ENCODE data around the gene DBF4B.
A peak's percentile ranks its signal among the peaks of the same experiment; 100 is the strongest.

The DBF4B gene

GRCh38 chr17:44708401-44709263, at the start of gene DBF4B:
DBF4B (plus strand) TSS chr17:44708665; CDS start chr17:44708821, 156 bp downstream.
- DNase-seq (ENCODE audit: extremely low spot score): peak; percentile 84
- CTCF ChIA-PET: no interaction called here
- TF ChIP-seq CTBP1 (IDR thresholded peaks at IDR 0.05; ENCODE audit: borderline replicate concordance): no peak
- TF ChIP-seq BHLHE40 (IDR thresholded peaks at IDR 0.05; ENCODE audit: borderline replicate concordance): no peak
- no peak for TF ChIP-seq LEF1 (IDR thresholded peaks at IDR 0.05; ENCODE audit: borderline replicate concordance)
- no peak for TF ChIP-seq SP1 (IDR thresholded peaks at IDR 0.05)
- no peak for TF ChIP-seq HDGF (IDR thresholded peaks at IDR 0.05; ENCODE audit: borderline replicate concordance)
- no peak for TF ChIP-seq NFRKB (IDR thresholded peaks at IDR 0.05)
- no peak for TF ChIP-seq SUZ12 (IDR thresholded peaks at IDR 0.05)
- no peak for TF ChIP-seq FOXM1 (IDR thresholded peaks at IDR 0.05; ENCODE audit: borderline replicate concordance)
- no peak for TF ChIP-seq ZNF384 (IDR thresholded peaks at IDR 0.05)
- no peak; the same call in 1 of the 2 replicates for TF ChIP-seq L3MBTL2 (conservative IDR thresholded peaks at IDR 0.05)
- no peak for TF ChIP-seq FOXA1 (IDR thresholded peaks at IDR 0.05)
- 0 out of 2 replicates have a peak, but pooled peaks have one; percentile 2 for TF ChIP-seq PKNOX1 (IDR thresholded peaks at IDR 0.05)
- TF ChIP-seq TARDBP (IDR thresholded peaks at IDR 0.05): no peak; the same call in 1 of the 2 replicates
- TF ChIP-seq ELF4 (IDR thresholded peaks at IDR 0.05): peak; percentile 39; the same call in 1 of the 2 replicates
- POLR2A ChIA-PET: interaction anchor here (0.6 to 4.6 kb wide), 14 partner anchors 9 to 487 kb away, joined by 3 to 59 read pairs (median 3); partner anchors contain the start of genes ADAM11, CCDC43 and FZD2

- POLR2A ChIA-PET: interaction anchor here (1.4 kb wide), 1 partner anchor 28 kb away, joined by 3 read pairs; no protein-coding TSS in a partner anchor
- DNase-seq (ENCODE audit: extremely low spot score): no peak
- TF ChIP-seq FOXK2 (IDR thresholded peaks at IDR 0.05) (no peak), HDGF (IDR thresholded peaks at IDR 0.05; ENCODE audit: borderline replicate concordance) (no peak), LEF1 (IDR thresholded peaks at IDR 0.05; ENCODE audit: borderline replicate concordance) (no peak), SP1 (IDR thresholded peaks at IDR 0.05) (no peak), BHLHE40 (IDR thresholded peaks at IDR 0.05; ENCODE audit: borderline replicate concordance) (no peak), ARNT (IDR thresholded peaks at IDR 0.05) (no peak), PKNOX1 (IDR thresholded peaks at IDR 0.05) (no peak), CTBP1 (IDR thresholded peaks at IDR 0.05; ENCODE audit: borderline replicate concordance) (no peak), NFRKB (IDR thresholded peaks at IDR 0.05) (no peak), FOXA1 (IDR thresholded peaks at IDR 0.05) (no peak), SUZ12 (IDR thresholded peaks at IDR 0.05) (no peak), L3MBTL2 (conservative IDR thresholded peaks at IDR 0.05) (no peak), TARDBP (IDR thresholded peaks at IDR 0.05) (no peak), FOXM1 (IDR thresholded peaks at IDR 0.05; ENCODE audit: borderline replicate concordance) (no peak), ZNF384 (IDR thresholded peaks at IDR 0.05) (no peak), ELF4 (IDR thresholded peaks at IDR 0.05) (no peak)
- CTCF ChIA-PET: no interaction called here
Measured at GRCh38 chr17:44661835-44662234, 46.6 kb upstream of the DBF4B start.

GRCh38 chr17:44663095-44663494, 45.4 kb upstream of the DBF4B start:
- TF ChIP-seq LEF1 (IDR thresholded peaks at IDR 0.05; ENCODE audit: borderline replicate concordance) (no peak), ELF4 (IDR thresholded peaks at IDR 0.05) (no peak), HDGF (IDR thresholded peaks at IDR 0.05; ENCODE audit: borderline replicate concordance) (no peak), L3MBTL2 (conservative IDR thresholded peaks at IDR 0.05) (no peak), FOXA1 (IDR thresholded peaks at IDR 0.05) (no peak), BHLHE40 (IDR thresholded peaks at IDR 0.05; ENCODE audit: borderline replicate concordance) (no peak), PKNOX1 (IDR thresholded peaks at IDR 0.05) (no peak), SUZ12 (IDR thresholded peaks at IDR 0.05) (no peak), SP1 (IDR thresholded peaks at IDR 0.05) (no peak), FOXK2 (IDR thresholded peaks at IDR 0.05) (no peak), ARNT (IDR thresholded peaks at IDR 0.05) (no peak), ZNF384 (IDR thresholded peaks at IDR 0.05) (no peak), FOXM1 (IDR thresholded peaks at IDR 0.05; ENCODE audit: borderline replicate concordance) (no peak), TARDBP (IDR thresholded peaks at IDR 0.05) (no peak), NFRKB (IDR thresholded peaks at IDR 0.05) (no peak), CTBP1 (IDR thresholded peaks at IDR 0.05; ENCODE audit: borderline replicate concordance) (no peak)
- DNase-seq (ENCODE audit: extremely low spot score): no peak
- CTCF ChIA-PET: no interaction called here
- POLR2A ChIA-PET: no interaction called here

- TF ChIP-seq SP1 (IDR thresholded peaks at IDR 0.05) (no peak), BHLHE40 (IDR thresholded peaks at IDR 0.05; ENCODE audit: borderline replicate concordance) (no peak), PKNOX1 (IDR thresholded peaks at IDR 0.05) (peak; percentile 15; the same call in 1 of the 2 replicates)
- CTCF ChIA-PET: no interaction called here
- POLR2A ChIA-PET: no interaction called here
- no peak for DNase-seq (ENCODE audit: extremely low spot score)
Measured at GRCh38 chr17:44664867-44665266, 43.6 kb upstream of the DBF4B start.

- CTCF ChIA-PET: interaction anchor here (0.6 to 1.5 kb wide), 2 partner anchors 10 to 40 kb away, joined by 4 to 5 read pairs; partner anchors contain the start of gene MEIOC
- POLR2A ChIA-PET: interaction anchor here (1.6 kb wide), 1 partner anchor 24 kb away, joined by 5 read pairs; the partner anchor contains the start of gene CCDC43
- no peak for TF ChIP-seq L3MBTL2 (conservative IDR thresholded peaks at IDR 0.05)
- TF ChIP-seq ELF4 (IDR thresholded peaks at IDR 0.05): no peak
- no peak for TF ChIP-seq FOXM1 (IDR thresholded peaks at IDR 0.05; ENCODE audit: borderline replicate concordance)
- no peak for TF ChIP-seq LEF1 (IDR thresholded peaks at IDR 0.05; ENCODE audit: borderline replicate concordance)
- no peak for TF ChIP-seq ZNF384 (IDR thresholded peaks at IDR 0.05)
- TF ChIP-seq FOXK2 (IDR thresholded peaks at IDR 0.05): no peak
- DNase-seq (ENCODE audit: extremely low spot score): no peak
Measured at GRCh38 chr17:44666006-44666405, 42.5 kb upstream of the DBF4B start.

Measured in HEK293T (cell line).